Measurements from ENCODE around the gene KANSL1. TPM values are rescaled to one million over a fixed set of nuclear protein-coding genes. Genes with fewer than 3 reads are reported as not detected.

Gene KANSL1
- total RNA-seq, 3 donors from 2014 or later = 59.5 to 142 (median 111) TPM

GRCh38 chr17:46064460-46064859 lies 128.8 kb downstream of the KANSL1 start:
- H3K27me3 ChIP-seq = no peaks in the 10 kb centered on the region
- H3K9me3 ChIP-seq = no peaks in the 10 kb centered on the region
- intact Hi-C loops (cut with DNase I; ENCODE audit: low total_unique reads) = no loop called here
- TF ChIP-seq POLR2AphosphoS5 (IDR thresholded peaks at IDR 0.05) = no peak
- TF ChIP-seq POLR2A (IDR thresholded peaks at IDR 0.05) = no peak
- no peak for TF ChIP-seq CTCF (IDR thresholded peaks at IDR 0.05)
- no peak overlapping the region for H3K4me3 ChIP-seq
- no peaks in the 10 kb centered on the region for H3K36me3 ChIP-seq
- no peak overlapping the region for H3K27ac ChIP-seq
- no peaks in the 10 kb centered on the region for H3K4me1 ChIP-seq
- DNase-seq (ENCODE audit: low spot score in 2 of 2) = no peak

GRCh38 chr17:46063241-46063640 lies 130.0 kb downstream of the KANSL1 start:
- peak overlapping the region in 1 of 2 donors; percentile 52 for H3K27ac ChIP-seq
- no peaks in the 10 kb centered on the region for H3K9me3 ChIP-seq
- no peaks in the 10 kb centered on the region for H3K36me3 ChIP-seq
- DNase-seq (ENCODE audit: low spot score in 2 of 2) = no peak
- no peaks in the 10 kb centered on the region for H3K4me1 ChIP-seq
- H3K27me3 ChIP-seq = no peaks in the 10 kb centered on the region
- no peak overlapping the region for H3K4me3 ChIP-seq
- intact Hi-C loops (cut with DNase I; ENCODE audit: low total_unique reads) = no loop called here
- TF ChIP-seq CTCF (IDR thresholded peaks at IDR 0.05) = no peak

- Histone ChIP-seq H3K4me1 (no peaks in the 10 kb centered on the region), H3K36me3 (no peaks in the 10 kb centered on the region), H3K27ac (no peak overlapping the region), H3K27me3 (no peaks in the 10 kb centered on the region), H3K9me3 (no peaks in the 10 kb centered on the region), H3K4me3 (no peak overlapping the region)
- TF ChIP-seq CTCF (IDR thresholded peaks at IDR 0.05) (peak in 2 of 3 donors; percentile 21 to 23), POLR2AphosphoS5 (IDR thresholded peaks at IDR 0.05) (no peak)
- intact Hi-C loops (cut with DNase I; ENCODE audit: low total_unique reads) = no loop called here
- DNase-seq (ENCODE audit: low spot score in 2 of 2) = no peak
These were observed 131.8 kb downstream of the KANSL1 start for GRCh38 chr17:46061435-46061834.

GRCh38 chr17:46060461-46060860 lies 132.8 kb downstream of the KANSL1 start:
- intact Hi-C loops (cut with DNase I; ENCODE audit: low total_unique reads) = no loop called here
- Histone ChIP-seq H3K27ac (no peak overlapping the region), H3K9me3 (no peaks in the 10 kb centered on the region), H3K27me3 (no peaks in the 10 kb centered on the region), H3K36me3 (no peaks in the 10 kb centered on the region), H3K4me1 (no peaks in the 10 kb centered on the region), H3K4me3 (no peak overlapping the region)
- no peak for DNase-seq (ENCODE audit: low spot score in 2 of 2)
- no peak for TF ChIP-seq POLR2AphosphoS5 (IDR thresholded peaks at IDR 0.05)
- no peak for TF ChIP-seq POLR2A (IDR thresholded peaks at IDR 0.05)
- no peak for TF ChIP-seq CTCF (IDR thresholded peaks at IDR 0.05)

DNA sequence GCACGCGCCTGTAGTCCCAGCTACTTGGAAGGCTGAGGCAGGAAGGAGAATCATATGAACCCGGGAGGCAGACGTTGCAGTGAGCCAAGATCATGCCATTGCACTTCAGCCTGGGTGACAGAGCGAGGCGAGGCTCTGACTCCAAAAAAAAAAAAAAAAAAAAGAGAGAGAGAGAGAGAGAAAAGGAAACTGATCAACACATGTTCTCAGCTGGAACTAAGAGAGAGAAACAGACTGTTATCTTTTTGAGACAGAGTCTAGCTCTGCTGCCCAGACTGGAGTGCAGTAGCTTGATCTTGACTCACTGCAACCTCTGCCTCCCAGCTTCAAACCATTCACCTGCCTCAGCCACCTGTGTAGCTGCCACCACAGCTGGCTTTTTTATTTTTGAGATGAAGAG lies 133.7 kb downstream of the KANSL1 start:
- H3K27ac ChIP-seq = no peak overlapping the region
- H3K4me3 ChIP-seq = no peak overlapping the region
- H3K27me3 ChIP-seq = no peaks in the 10 kb centered on the region
- no peak for TF ChIP-seq POLR2A (IDR thresholded peaks at IDR 0.05)
- no peak for TF ChIP-seq POLR2AphosphoS5 (IDR thresholded peaks at IDR 0.05)
- no peak for TF ChIP-seq CTCF (IDR thresholded peaks at IDR 0.05)
- intact Hi-C loops (cut with DNase I; ENCODE audit: low total_unique reads) = no loop called here
- DNase-seq (ENCODE audit: low spot score in 2 of 2) = no peak
- H3K36me3 ChIP-seq = no peaks in the 10 kb centered on the region
- no peaks in the 10 kb centered on the region for H3K9me3 ChIP-seq
- H3K4me1 ChIP-seq = no peaks in the 10 kb centered on the region
